ENCODE data around the gene DERA. TPM values are rescaled to one million over a fixed set of nuclear protein-coding genes. Genes with fewer than 3 reads are reported as not detected.
A peak's percentile ranks its signal among the peaks of the same experiment; 100 is the strongest.

Gene DERA
- total RNA-seq, 1 donor from 2014 or later: 41.9 TPM

DNA sequence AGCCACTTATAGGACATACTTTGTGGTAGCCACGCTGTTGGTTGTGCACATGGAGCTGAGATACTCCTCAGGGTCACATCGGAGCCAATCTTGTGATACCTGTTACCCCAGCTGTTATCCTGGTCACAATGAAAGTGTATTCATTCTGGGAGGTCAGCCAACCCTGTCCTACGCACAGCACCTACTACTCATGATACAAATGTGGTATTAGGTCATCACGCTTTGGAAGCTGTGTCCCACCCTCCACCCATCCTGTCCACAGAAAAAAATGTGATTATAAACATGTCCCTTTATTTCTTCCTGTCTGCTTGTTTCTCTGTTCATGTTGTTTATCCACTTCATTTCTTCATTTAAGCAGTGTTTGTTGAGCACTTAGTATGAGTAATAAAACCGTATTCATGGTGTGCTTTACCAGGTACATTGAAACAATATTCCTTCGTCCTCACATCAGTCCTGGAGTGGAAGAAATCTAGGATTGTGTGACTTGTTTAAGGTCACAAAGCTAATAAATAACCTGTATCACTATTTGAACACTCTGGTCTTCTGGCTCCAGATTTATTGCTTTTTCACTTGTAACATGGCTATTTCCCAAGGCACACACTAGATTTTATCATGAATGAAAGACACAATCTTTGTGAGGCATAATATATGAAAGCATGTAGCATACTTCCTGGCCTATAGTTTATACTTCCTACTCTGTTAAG is 73.1 kb downstream of the DERA start:
- no peak overlapping the region for H3K4me3 Mint-ChIP-seq (ENCODE audit: low read depth)
- H3K27ac Mint-ChIP-seq: peak overlapping the region; percentile 85
- peaks cover 20% of the 10 kb centered on the region for H3K4me1 Mint-ChIP-seq (ENCODE audit: low read depth)
- peaks cover 23% of the 10 kb centered on the region for H3K9me3 Mint-ChIP-seq (ENCODE audit: low read depth)
- no peak for DNase-seq (ENCODE audit: low spot score, unreplicated experiment)
- TF ChIP-seq, protein P1, sequence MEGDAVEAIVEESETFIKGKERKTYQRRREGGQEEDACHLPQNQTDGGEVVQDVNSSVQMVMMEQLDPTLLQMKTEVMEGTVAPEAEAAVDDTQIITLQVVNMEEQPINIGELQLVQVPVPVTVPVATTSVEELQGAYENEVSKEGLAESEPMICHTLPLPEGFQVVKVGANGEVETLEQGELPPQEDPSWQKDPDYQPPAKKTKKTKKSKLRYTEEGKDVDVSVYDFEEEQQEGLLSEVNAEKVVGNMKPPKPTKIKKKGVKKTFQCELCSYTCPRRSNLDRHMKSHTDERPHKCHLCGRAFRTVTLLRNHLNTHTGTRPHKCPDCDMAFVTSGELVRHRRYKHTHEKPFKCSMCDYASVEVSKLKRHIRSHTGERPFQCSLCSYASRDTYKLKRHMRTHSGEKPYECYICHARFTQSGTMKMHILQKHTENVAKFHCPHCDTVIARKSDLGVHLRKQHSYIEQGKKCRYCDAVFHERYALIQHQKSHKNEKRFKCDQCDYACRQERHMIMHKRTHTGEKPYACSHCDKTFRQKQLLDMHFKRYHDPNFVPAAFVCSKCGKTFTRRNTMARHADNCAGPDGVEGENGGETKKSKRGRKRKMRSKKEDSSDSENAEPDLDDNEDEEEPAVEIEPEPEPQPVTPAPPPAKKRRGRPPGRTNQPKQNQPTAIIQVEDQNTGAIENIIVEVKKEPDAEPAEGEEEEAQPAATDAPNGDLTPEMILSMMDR (IDR thresholded peaks at IDR 0.05; ENCODE audit: unreplicated experiment): no peak
- no peaks in the 10 kb centered on the region for H3K27me3 Mint-ChIP-seq
- H3K36me3 Mint-ChIP-seq (ENCODE audit: insufficient read depth): peaks cover 42% of the 10 kb centered on the region

GRCh38 chr12:15984963-15985362 is 73.8 kb downstream of the DERA start:
- Mint-ChIP-seq H3K9me3 (ENCODE audit: low read depth) (peaks cover 23% of the 10 kb centered on the region), H3K4me1 (ENCODE audit: low read depth) (peaks cover 14% of the 10 kb centered on the region), H3K27me3 (no peaks in the 10 kb centered on the region), H3K4me3 (ENCODE audit: low read depth) (no peak overlapping the region), H3K27ac (no peak overlapping the region), H3K36me3 (ENCODE audit: insufficient read depth) (peaks cover 44% of the 10 kb centered on the region)
- no peak for DNase-seq (ENCODE audit: low spot score, unreplicated experiment)
- TF ChIP-seq, protein P1 (IDR thresholded peaks at IDR 0.05; ENCODE audit: unreplicated experiment): no peak

- Mint-ChIP-seq H3K4me1 (ENCODE audit: low read depth) (peaks cover 15% of the 10 kb centered on the region), H3K27me3 (no peaks in the 10 kb centered on the region), H3K27ac (no peak overlapping the region), H3K4me3 (ENCODE audit: low read depth) (no peak overlapping the region), H3K36me3 (ENCODE audit: insufficient read depth) (peaks cover 54% of the 10 kb centered on the region), H3K9me3 (ENCODE audit: low read depth) (peaks cover 29% of the 10 kb centered on the region)
- TF ChIP-seq, protein P1 (IDR thresholded peaks at IDR 0.05; ENCODE audit: unreplicated experiment): no peak
- no peak for DNase-seq (ENCODE audit: low spot score, unreplicated experiment)
Observed at GRCh38 chr12:15987696-15988095, 76.6 kb downstream of the DERA start.

- Mint-ChIP-seq H3K9me3 (ENCODE audit: low read depth) (peaks cover 29% of the 10 kb centered on the region), H3K27me3 (no peaks in the 10 kb centered on the region), H3K4me3 (ENCODE audit: low read depth) (no peak overlapping the region), H3K27ac (no peak overlapping the region), H3K4me1 (ENCODE audit: low read depth) (peaks cover 18% of the 10 kb centered on the region), H3K36me3 (ENCODE audit: insufficient read depth) (peaks cover 50% of the 10 kb centered on the region)
- TF ChIP-seq, protein P1 (IDR thresholded peaks at IDR 0.05; ENCODE audit: unreplicated experiment): no peak
- no peak for DNase-seq (ENCODE audit: low spot score, unreplicated experiment)
Observed at GRCh38 chr12:15988983-15989755, 78.0 kb downstream of the DERA start.

DNA sequence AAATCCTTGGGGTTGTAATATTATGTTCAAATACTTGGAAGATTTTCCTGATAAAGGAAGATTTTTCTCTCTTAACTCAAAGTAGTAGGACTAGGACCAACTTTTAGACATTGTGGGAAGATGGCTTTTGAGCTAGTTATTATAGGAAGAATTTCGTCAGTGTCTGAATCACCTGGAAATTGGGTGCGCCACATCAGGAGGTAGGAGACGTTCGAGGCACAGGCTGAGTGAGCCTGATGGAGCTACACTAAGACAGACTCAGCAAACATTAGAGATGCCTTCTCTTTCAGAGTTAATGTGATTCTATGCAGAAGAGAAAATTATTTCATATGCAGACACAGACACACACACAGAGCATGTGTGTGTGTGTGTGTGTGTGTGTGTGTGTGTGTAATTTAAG is 84.7 kb downstream of the DERA start:
- peaks cover 5% of the 10 kb centered on the region for H3K36me3 Mint-ChIP-seq (ENCODE audit: insufficient read depth)
- TF ChIP-seq, protein P1 (IDR thresholded peaks at IDR 0.05; ENCODE audit: unreplicated experiment): no peak
- no peak for DNase-seq (ENCODE audit: low spot score, unreplicated experiment)
- H3K27me3 Mint-ChIP-seq: no peaks in the 10 kb centered on the region
- no peak overlapping the region for H3K27ac Mint-ChIP-seq
- peaks cover 13% of the 10 kb centered on the region for H3K4me1 Mint-ChIP-seq (ENCODE audit: low read depth)
- H3K9me3 Mint-ChIP-seq (ENCODE audit: low read depth): peaks cover 2% of the 10 kb centered on the region
- H3K4me3 Mint-ChIP-seq (ENCODE audit: low read depth): no peak overlapping the region

Measured in progenitor cell of endocrine pancreas (in vitro differentiated cells).